Measurements from ENCODE around the gene GPALPP1. TPM values are rescaled to one million over a fixed set of nuclear protein-coding genes. Genes with fewer than 3 reads are reported as not detected.
A peak's percentile ranks its signal among the peaks of the same experiment; 100 is the strongest.

Gene GPALPP1
- total and polyA plus RNA-seq, 10 donors = 9.6 to 33.4 (median 26.8) TPM

- Histone ChIP-seq H3K4me3 (no peak overlapping the region), H3K36me3 (peaks cover 3 to 49% (median 21%) of the 10 kb centered on the region in 6 donors), H3K9me3 (peaks cover 0 to under 1% (median 0%) of the 10 kb centered on the region in 8 donors), H3K27me3 (replicated peaks in 1 of 7) (no peaks in the 10 kb centered on the region), H3K27ac (peak overlapping the region in 5 of 8 donors; percentile 52 to 72 (median 52)), H3K4me1 (peaks cover 0 to 37% (median 16%) of the 10 kb centered on the region in 6 donors)
- WGBS, 5 donors = 80 to 91% (median 88%) methylated on average over 3 of the region's 3 CpGs
- intact Hi-C loops (cut with DNase I; ENCODE audit: low total_unique reads) = loop anchor here (5.0 kb wide), 1 partner anchor 486 kb away; no protein-coding TSS in a partner anchor
- TF ChIP-seq POLR2AphosphoS5 (IDR thresholded peaks at IDR 0.05) (no peak), POLR2A (IDR thresholded peaks at IDR 0.05) (no peak)
- no peak for DNase-seq
These were observed 20.9 kb upstream of the GPALPP1 start for GRCh38 chr13:44968434-44968815.

- H3K9me3 ChIP-seq = no peaks in the 10 kb centered on the region
- peak overlapping the region in 6 of 8 donors; percentile 16 to 72 (median 36) for H3K27ac ChIP-seq
- TF ChIP-seq CTCF (IDR thresholded peaks at IDR 0.05 in 8 of 11, conservative IDR thresholded peaks at IDR 0.05 in 3 of 11) (peak in 10 of 11 experiments; percentile 56 to 78 (median 66)), POLR2AphosphoS5 (IDR thresholded peaks at IDR 0.05) (no peak), POLR2A (IDR thresholded peaks at IDR 0.05) (no peak)
- DNase-seq = no peak
- H3K27me3 ChIP-seq (replicated peaks in 1 of 7) = no peaks in the 10 kb centered on the region
- H3K4me3 ChIP-seq = no peak overlapping the region
- intact Hi-C loops (cut with DNase I; ENCODE audit: low total_unique reads) = loop anchor here (5.0 kb wide), 1 partner anchor 488 kb away; no protein-coding TSS in a partner anchor
- 50 to 65% (median 57%) methylated on average over 4 of the region's 4 CpGs for WGBS, 5 donors
- H3K4me1 ChIP-seq = peaks cover 3 to 50% (median 30%) of the 10 kb centered on the region in 6 donors
- H3K36me3 ChIP-seq = peaks cover 0 to 35% (median 10%) of the 10 kb centered on the region in 6 donors
These were observed 19.5 kb upstream of the GPALPP1 start for GRCh38 chr13:44969551-44970484.

GRCh38 chr13:44971656-44972595, 17.4 kb upstream of the GPALPP1 start:
- H3K36me3 ChIP-seq = peaks cover 0 to 28% (median 2%) of the 10 kb centered on the region in 6 donors
- no peak overlapping the region for H3K27ac ChIP-seq
- TF ChIP-seq POLR2A (IDR thresholded peaks at IDR 0.05) (no peak), CTCF (IDR thresholded peaks at IDR 0.05 in 8 of 11, conservative IDR thresholded peaks at IDR 0.05 in 3 of 11) (no peak), POLR2AphosphoS5 (IDR thresholded peaks at IDR 0.05) (no peak)
- 89 to 94% (median 90%) methylated on average over 7 of the region's 7 CpGs for WGBS, 5 donors
- no peak for DNase-seq
- H3K27me3 ChIP-seq (replicated peaks in 1 of 7) = no peaks in the 10 kb centered on the region
- H3K9me3 ChIP-seq = no peaks in the 10 kb centered on the region
- H3K4me3 ChIP-seq = no peak overlapping the region
- intact Hi-C loops (cut with DNase I; ENCODE audit: low total_unique reads) = no loop called here
- H3K4me1 ChIP-seq = peaks cover 3 to 69% (median 35%) of the 10 kb centered on the region in 6 donors

GRCh38 chr13:44972956-44973581, 16.3 kb upstream of the GPALPP1 start:
- WGBS, 5 donors = 11 to 25% (median 16%) methylated on average over 3 of the region's 3 CpGs
- Histone ChIP-seq H3K27me3 (replicated peaks in 1 of 7) (no peaks in the 10 kb centered on the region), H3K4me1 (peaks cover 0 to 62% (median 29%) of the 10 kb centered on the region in 6 donors), H3K36me3 (peaks cover 0 to 34% (median 12%) of the 10 kb centered on the region in 6 donors), H3K27ac (no peak overlapping the region), H3K9me3 (no peaks in the 10 kb centered on the region), H3K4me3 (no peak overlapping the region)
- intact Hi-C loops (cut with DNase I; ENCODE audit: low total_unique reads) = no loop called here
- no peak for DNase-seq
- TF ChIP-seq POLR2AphosphoS5 (IDR thresholded peaks at IDR 0.05) (no peak), POLR2A (IDR thresholded peaks at IDR 0.05) (no peak), CTCF (IDR thresholded peaks at IDR 0.05 in 8 of 11, conservative IDR thresholded peaks at IDR 0.05 in 3 of 11) (peak in 6 of 11 experiments; percentile 29 to 61 (median 48))

Measured in spleen (tissue), 11 donors.